H9 (cell line): ENCODE results near the gene IGSF22. TPM values are rescaled to one million over a fixed set of nuclear protein-coding genes. Genes with fewer than 3 reads are reported as not detected.

Source experiments
- DNase-seq: peaks from one replicate; pipeline ENCODE4 v3.0.0-alpha.2; 2017
- H2AFZ ChIP-seq: one replicate; pipeline ENCODE4 v1.6.1; 2013; ENCODE audit warnings: mild to moderate bottlenecking, low read length, control low read depth, moderate library complexity
- H2AK5ac ChIP-seq: 2 replicates; pipeline ENCODE4 v1.6.1; 2013; ENCODE audit warnings: low read length, control low read depth, mixed read lengths; ENCODE audit not compliant: insufficient read length
- H2BK120ac ChIP-seq: one replicate; pipeline ENCODE4 v1.6.1; 2013; ENCODE audit warnings: low read depth, mild to moderate bottlenecking, low read length, control low read depth, inconsistent platforms; ENCODE audit not compliant: poor library complexity, severe bottlenecking
- H2BK12ac ChIP-seq: 2 replicates; pipeline ENCODE4 v1.6.1; 2013; ENCODE audit warnings: low read length, control low read depth, mixed read lengths, low read depth; ENCODE audit not compliant: insufficient read length
- H2BK15ac ChIP-seq: 2 replicates; pipeline ENCODE4 v1.6.1; 2013; ENCODE audit warnings: low read depth, low read length, control low read depth
- H2BK20ac ChIP-seq: one replicate; pipeline ENCODE4 v1.6.1; 2013; ENCODE audit warnings: low read depth, mild to moderate bottlenecking, low read length, control low read depth, inconsistent platforms; ENCODE audit not compliant: poor library complexity, severe bottlenecking
- H2BK5ac ChIP-seq: 2 replicates; pipeline ENCODE4 v1.6.1; 2013; ENCODE audit warnings: low read length, control low read depth, mixed read lengths; ENCODE audit not compliant: insufficient read length
- H3K14ac ChIP-seq: 2 replicates; pipeline ENCODE4 v1.6.1; 2013; ENCODE audit warnings: low read length, control low read depth; ENCODE audit not compliant: insufficient read depth
- H3K18ac ChIP-seq: 2 replicates; pipeline ENCODE4 v1.6.1; 2013; ENCODE audit warnings: low read depth, mild to moderate bottlenecking, mixed read lengths, low read length, control low read depth; ENCODE audit not compliant: insufficient read length
- H3K23ac ChIP-seq: 2 replicates; pipeline ENCODE4 v1.6.1; 2013; ENCODE audit warnings: low read length, control low read depth, mixed read lengths, low read depth; ENCODE audit not compliant: insufficient read length
- H3K23me2 ChIP-seq: 2 replicates; pipeline ENCODE4 v1.6.1; 2013; ENCODE audit warnings: low read depth, mild to moderate bottlenecking, mixed read lengths, low read length, control low read depth; ENCODE audit not compliant: insufficient read length, poor library complexity, severe bottlenecking
- H3K27ac ChIP-seq: 2 replicates; pipeline ENCODE4 v1.5.1; 2013; ENCODE audit warnings: low read length, control low read depth, mixed read lengths, low read depth; ENCODE audit not compliant: insufficient read length
- H3K27me3 ChIP-seq: 2 replicates; pipeline ENCODE4 v1.6.1; 2013; ENCODE audit warnings: low read length, control low read depth, inconsistent platforms; ENCODE audit not compliant: insufficient read depth
- H3K4ac ChIP-seq: 2 replicates; pipeline ENCODE4 v1.6.1; 2013; ENCODE audit warnings: low read depth, mild to moderate bottlenecking, control low read depth, inconsistent platforms, low read length, moderate library complexity
- H3K4me1 ChIP-seq: 2 replicates; pipeline ENCODE4 v1.6.1; 2013; ENCODE audit warnings: low read length, control low read depth, inconsistent platforms; ENCODE audit not compliant: insufficient read depth
- H3K4me2 ChIP-seq: 2 replicates; pipeline ENCODE4 v1.6.1; 2013; ENCODE audit warnings: low read length, control low read depth, mixed read lengths; ENCODE audit not compliant: insufficient read length, insufficient read depth
- H3K56ac ChIP-seq: 2 replicates; pipeline ENCODE4 v1.6.1; 2013; ENCODE audit warnings: low read depth, mild to moderate bottlenecking, mixed read lengths, low read length, control low read depth; ENCODE audit not compliant: insufficient read length
- H3K79me1 ChIP-seq: 2 replicates; pipeline ENCODE4 v1.6.1; 2013; ENCODE audit warnings: low read depth, mild to moderate bottlenecking, moderate library complexity, low read length, control low read depth, inconsistent platforms; ENCODE audit not compliant: insufficient read depth, poor library complexity, severe bottlenecking
- H3K79me2 ChIP-seq: 2 replicates; pipeline ENCODE4 v1.6.1; 2013; ENCODE audit warnings: low read length, control low read depth, inconsistent platforms; ENCODE audit not compliant: insufficient read depth
- H3K9ac ChIP-seq: 2 replicates; pipeline ENCODE4 v1.6.1; 2013; ENCODE audit warnings: low read length, control low read depth, mixed read lengths; ENCODE audit not compliant: insufficient read length; ENCODE audit errors: extremely low read depth
- H3K9me3 ChIP-seq: one replicate; pipeline ENCODE4 v1.6.1; 2013; ENCODE audit warnings: low read depth, low read length, inconsistent platforms; ENCODE audit not compliant: control insufficient read depth
- H3T11ph ChIP-seq: one replicate; pipeline ENCODE4 v1.6.1; 2013; ENCODE audit warnings: mild to moderate bottlenecking, low read length, control low read depth, inconsistent platforms
- H4K20me1 ChIP-seq: one replicate; pipeline ENCODE4 v1.6.1; 2013; ENCODE audit not compliant: control insufficient read depth, insufficient read length, insufficient read depth
- H4K5ac ChIP-seq: 2 replicates; pipeline ENCODE4 v1.6.1; 2013; ENCODE audit warnings: low read depth, mild to moderate bottlenecking, mixed read lengths, low read length, control low read depth; ENCODE audit not compliant: insufficient read length
- H4K8ac ChIP-seq: replicated peaks from 2 replicates; pipeline ENCODE4 v1.6.1; 2013; ENCODE audit warnings: low read length, control low read depth, mixed read lengths, low read depth; ENCODE audit not compliant: insufficient read length
- H4K91ac ChIP-seq: 2 replicates; pipeline ENCODE4 v1.6.1; 2013; ENCODE audit warnings: low read depth, mild to moderate bottlenecking, moderate library complexity, mixed read lengths, low read length, control low read depth; ENCODE audit not compliant: insufficient read length
- H3K27ac Mint-ChIP-seq, 3 experiments: 2 replicates in 2 of 3; 3 replicates in 1 of 3; pipeline ENCODE4 v1.8.0; 2020 to 2021; ENCODE audit warnings: mixed read lengths in 3 of 3, mild to moderate bottlenecking in 1 of 3, moderate library complexity in 1 of 3
- H3K27me3 Mint-ChIP-seq: 2 replicates; pipeline ENCODE4 v1.8.0; 2021; ENCODE audit warnings: low read depth, mild to moderate bottlenecking, moderate library complexity, mixed read lengths
- H3K36me3 Mint-ChIP-seq, 3 experiments: 2 replicates in 2 of 3; 3 replicates in 1 of 3; pipeline ENCODE4 v1.8.0; 2020 to 2021; ENCODE audit warnings: low read depth in 3 of 3, mixed read lengths in 3 of 3; ENCODE audit not compliant: insufficient read depth in 1 of 3
- H3K4me1 Mint-ChIP-seq, 2 experiments: 2 replicates each; pipeline ENCODE4 v1.8.0; 2020; ENCODE audit warnings: mixed read lengths in 2 of 2
- H3K4me3 Mint-ChIP-seq, 2 experiments: 2 replicates in 1 of 2; 3 replicates in 1 of 2; pipeline ENCODE4 v1.8.0; 2020 to 2021; ENCODE audit warnings: mild to moderate bottlenecking in 2 of 2, mixed read lengths in 2 of 2, moderate library complexity in 1 of 2
- H3K9me3 Mint-ChIP-seq, 2 experiments: 2 replicates in 1 of 2; 3 replicates in 1 of 2; pipeline ENCODE4 v1.8.0; 2020; ENCODE audit warnings: mild to moderate bottlenecking in 2 of 2, mixed read lengths in 2 of 2, moderate library complexity in 1 of 2
- CTCF ChIP-seq: fragments of 200-600 bp; sonication (generic); conservative IDR thresholded peaks from 3 replicates; pipeline ENCODE4 v1.8.0; 2021; ENCODE audit warnings: antibody characterized with exemption, mild to moderate bottlenecking
- WGBS: extraction: QIAGEN DNeasy Blood & Tissue Kit; methylation state at CpG from one replicate; pipeline ENCODE4 v1.1.7; 2013; ENCODE audit warnings: missing lambda C conversion rate, low lambda C conversion rate, mixed read lengths; ENCODE audit not compliant: insufficient read length; ENCODE audit errors: extremely low coverage; 5-methylcytosine and 5-hydroxymethylcytosine counted together
- total RNA-seq: library from RNA; stranded (reverse); gene quantifications from 2 replicates; pipeline ENCODE4 v1.2.1, GENCODE V29; 2021

IGSF22 gene
- total RNA-seq, 1 experiment from 2014 or later: 0.35 TPM

GRCh38 chr11:18698341-18699268 is 27.4 kb downstream of the IGSF22 start, which contains the start of gene TMEM86A:
TSS of gene TMEM86A (plus strand) at chr11:18698779. CDS start at chr11:18698887, 108 bp downstream.
- WGBS: no CpG with 5 or more reads among the region's 98 CpGs
- Histone ChIP-seq H4K20me1 (no peaks in the 10 kb centered on the region), H2BK5ac (no peak within 1 kb of the TSS), H2BK15ac (no peak within 1 kb of the TSS), H2BK12ac (no peak within 1 kb of the TSS), H3K79me2 (no peaks in the 10 kb centered on the region), H4K91ac (no peak within 1 kb of the TSS), H3K27ac (no peak within 1 kb of the TSS), H3K79me1 (no peaks in the 10 kb centered on the region), H3K18ac (no peak within 1 kb of the TSS), H3K9ac (peak within 1 kb of the TSS; percentile 35), H4K8ac (no peak within 1 kb of the TSS), H3K4me2 (peak within 1 kb of the TSS; percentile 96), H3T11ph (no peak within 1 kb of the TSS), H4K5ac (no peak within 1 kb of the TSS), H3K56ac (no peak within 1 kb of the TSS), H2AK5ac (no peak within 1 kb of the TSS), H2BK120ac (no peak within 1 kb of the TSS), H3K23ac (no peak within 1 kb of the TSS), H3K4me1 (no peaks in the 10 kb centered on the region; the same call in 1 of the 2 replicates), H3K14ac (no peak within 1 kb of the TSS; the same call in 1 of the 2 replicates), H2BK20ac (no peak within 1 kb of the TSS), H3K23me2 (peaks cover 2% of the 10 kb centered on the region), H3K27me3 (no peaks in the 10 kb centered on the region; the same call in 1 of the 2 replicates), H2AFZ (peak within 1 kb of the TSS; percentile 79), H3K4ac (no peak within 1 kb of the TSS), H3K9me3 (no peaks in the 10 kb centered on the region)
- Mint-ChIP-seq H3K4me1 (peaks cover 13 to 16% of the 10 kb centered on the region in 2 experiments), H3K27me3 (peaks cover 43% of the 10 kb centered on the region), H3K27ac (no peak within 1 kb of the TSS; a peak in 2 of 7 replicates), H3K4me3 (peak within 1 kb of the TSS; percentile 71 to 82), H3K9me3 (no peaks in the 10 kb centered on the region), H3K36me3 (no peaks in the 10 kb centered on the region)
- TF ChIP-seq CTCF: no peak
- DNase-seq: peak; percentile 94
